Heart left ventricle (tissue), 16 donors: ENCODE results near the gene ZNF672. TPM values are rescaled to one million over a fixed set of nuclear protein-coding genes. Genes with fewer than 3 reads are reported as not detected.

Experiments used
- ATAC-seq, 4 donors: fragments of 200-7000 bp; cut with Tn5 transposase; one replicate each; pipeline ENCODE4 v1.9.1; 2020 to 2022; ENCODE audit warnings: moderate library complexity in 4 of 4, mild to moderate bottlenecking in 3 of 4, moderate number of reproducible peaks in 1 of 4
- DNase-seq, 5 donors: peaks; one replicate each; pipeline ENCODE4 v3.0.0-alpha.2; 2020
- H3K27ac ChIP-seq, 12 donors: fragments of 200-600 bp; sonication (generic) in 4 of 12; one replicate each; pipeline versions ENCODE4 v1.5.0 to v1.8.0; 2016 to 2022; ENCODE audit warnings: mild to moderate bottlenecking in 2 of 12
- H3K27me3 ChIP-seq, 9 donors: fragments of 200-600 bp; sonication (generic) in 2 of 9; one replicate each; pipeline versions ENCODE4 v1.5.1 to v1.8.0; 2016 to 2022; ENCODE audit warnings: mild to moderate bottlenecking in 3 of 9
- H3K36me3 ChIP-seq, 9 donors: fragments of 200-600 bp; sonication (generic) in 2 of 9; one replicate each; pipeline versions ENCODE4 v1.5.0 to v1.8.0; 2018 to 2022; ENCODE audit warnings: mild to moderate bottlenecking in 2 of 9
- H3K4me1 ChIP-seq, 12 donors: fragments of 200-600 bp; sonication (generic) in 4 of 12; one replicate each; pipeline versions ENCODE4 v1.5.0 to v1.8.0; 2016 to 2022; ENCODE audit warnings: mild to moderate bottlenecking in 3 of 12
- H3K4me3 ChIP-seq, 12 donors: fragments of 200-600 bp; sonication (generic) in 4 of 12; one replicate each; pipeline versions ENCODE4 v1.5.0 to v1.8.0; 2017 to 2022; ENCODE audit warnings: mild to moderate bottlenecking in 9 of 12, moderate library complexity in 4 of 12
- H3K9me3 ChIP-seq, 12 donors: fragments of 200-600 bp; sonication (generic) in 4 of 12; one replicate each; pipeline versions ENCODE4 v1.5.0 to v1.8.0; 2016 to 2022; ENCODE audit warnings: mild to moderate bottlenecking in 1 of 12
- POLR2A ChIP-seq, 2 donors: fragments of 450-650 bp; IDR thresholded peaks; one replicate each; pipeline ENCODE4 v1.6.1; 2017; ENCODE audit warnings: antibody characterized with exemption in 2 of 2, mild to moderate bottlenecking in 2 of 2, moderate library complexity in 2 of 2
- WGBS, 4 donors: extraction: QIAGEN DNeasy Blood & Tissue Kit in 2 of 4; methylation state at CpG; one replicate each; pipeline versions ENCODE4 v1.1.5 to v1.1.7; 2013 to 2018; 5-methylcytosine and 5-hydroxymethylcytosine counted together
- intact Hi-C, 10 donors: fragments of 100-400 bp; cut with DNase I; formaldehyde crosslinking; loops; one replicate each; pipeline versions ENCODE4 v1.11.1 to v1.14.2; 2022
- polyA plus RNA-seq, 2 donors: library from polyadenylated mRNA; stranded (reverse); fragments of 200-250 nt; gene quantifications; one replicate each; pipeline ENCODE4 v1.2.3, GENCODE V29; 2013
- total RNA-seq, 9 donors: library from RNA; depleted of rRNA in 2 of 9; stranded (reverse); fragments of >200 nt in 2 of 9; fragmentation: NEBNext Ultra II Directional in 3 of 9; extraction: Animal tissue kit (Norgen Biotek cat#: 25700) in 3 of 9; gene quantifications; one replicate each; pipeline versions ENCODE4 v1.1.0 to v1.2.4, GENCODE V29; 2016 to 2023
- TF ChIP-seq, protein P1 (sequence below), 12 donors: fragments of 200-600 bp; sonication (generic) in 4 of 12; IDR thresholded peaks; one replicate each; pipeline versions ENCODE4 v1.5.0 to v1.8.0; 2018 to 2022; ENCODE audit warnings: antibody characterized with exemption in 12 of 12, mild to moderate bottlenecking in 5 of 12
- donor health status: ischemic (EF 13 %, LVEDD 7.1; RV severe dilation, severe dysfunction).
- donor health status: healthy with polysubstance abuse.
- donor health status: DM: no; HTN: yes; CAD: no.
- donor health status: DM: no; HTN: no; CAD: no.
- donor health status: ischemic (EF 25% LVEDD 6.9; RV normal size, moderate dysfunction).
- donor health status: ischemic (EF 25% LVEDD 5.7; RV mildly dilated, moderate dysfunction).
- donor health status: healthy.
- donor health status: DM: yes; HTN: yes; CAD: no.
- donor health status: ischemic (EF 35%, LVEDD 5.7; RV mildly dilated, moderate dysfunction).
- donor health status: nonischemic (EF 11% LVEDD 7.7; RV severe dilation, severe dysfunction).
- donor health status: DM: yes; HTN: yes; CAD: no.
- donor health status: PGD.
- donor health status: ischemic (EF 29% LVEDD 5.4; RV normal size, mild dysfunction).
- donor health status: nonischemic (EF 23%, LVEDD 6.1; RV moderate dilation, normal function).

Gene ZNF672
- total and polyA plus RNA-seq, 11 donors: 20.5 to 63.8 (median 37.8) TPM

DNA sequence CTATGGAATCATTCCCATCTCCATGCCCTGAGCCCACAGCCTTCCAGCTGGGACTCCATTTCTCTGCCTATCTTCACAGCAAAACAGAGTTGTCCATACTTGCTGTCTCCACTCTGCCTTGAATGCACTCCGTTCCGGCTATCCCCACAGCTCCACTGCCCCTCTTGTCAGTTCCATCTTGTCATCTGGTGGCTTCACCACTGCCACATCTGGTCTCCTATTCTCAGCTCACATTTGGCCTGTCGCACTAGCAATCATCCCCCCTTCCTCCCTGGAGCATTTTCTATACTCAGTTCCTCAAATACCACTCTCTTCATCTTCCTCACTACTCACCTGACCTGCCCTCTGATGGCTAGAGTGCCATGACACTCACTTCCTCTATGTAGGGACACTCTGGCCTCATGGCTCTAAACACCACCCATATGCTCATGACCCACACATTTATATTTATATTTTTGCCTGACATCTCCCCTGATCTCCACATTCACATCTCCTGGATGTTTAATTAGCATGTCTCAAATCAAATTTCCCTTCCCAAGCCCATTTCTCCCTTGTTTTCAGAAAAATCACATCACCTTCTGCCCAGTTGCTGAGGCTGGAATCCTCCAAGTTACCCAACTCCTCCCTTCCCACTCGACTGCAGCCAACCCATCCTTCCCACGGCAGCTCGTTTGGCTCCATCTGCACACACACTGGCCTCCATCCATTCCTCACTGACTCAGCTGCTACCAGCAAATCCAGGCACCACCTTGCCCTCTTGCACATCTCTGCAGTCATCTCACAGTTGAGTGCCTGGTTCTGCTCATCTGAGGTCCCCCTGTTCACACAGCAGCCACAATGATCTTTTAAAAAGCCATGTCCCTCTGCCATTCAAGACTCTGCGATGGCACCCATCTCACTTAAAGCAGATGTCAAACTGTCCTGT, 14.7 kb downstream of the ZNF672 start:
- no peak for DNase-seq
- TF ChIP-seq, protein P1, sequence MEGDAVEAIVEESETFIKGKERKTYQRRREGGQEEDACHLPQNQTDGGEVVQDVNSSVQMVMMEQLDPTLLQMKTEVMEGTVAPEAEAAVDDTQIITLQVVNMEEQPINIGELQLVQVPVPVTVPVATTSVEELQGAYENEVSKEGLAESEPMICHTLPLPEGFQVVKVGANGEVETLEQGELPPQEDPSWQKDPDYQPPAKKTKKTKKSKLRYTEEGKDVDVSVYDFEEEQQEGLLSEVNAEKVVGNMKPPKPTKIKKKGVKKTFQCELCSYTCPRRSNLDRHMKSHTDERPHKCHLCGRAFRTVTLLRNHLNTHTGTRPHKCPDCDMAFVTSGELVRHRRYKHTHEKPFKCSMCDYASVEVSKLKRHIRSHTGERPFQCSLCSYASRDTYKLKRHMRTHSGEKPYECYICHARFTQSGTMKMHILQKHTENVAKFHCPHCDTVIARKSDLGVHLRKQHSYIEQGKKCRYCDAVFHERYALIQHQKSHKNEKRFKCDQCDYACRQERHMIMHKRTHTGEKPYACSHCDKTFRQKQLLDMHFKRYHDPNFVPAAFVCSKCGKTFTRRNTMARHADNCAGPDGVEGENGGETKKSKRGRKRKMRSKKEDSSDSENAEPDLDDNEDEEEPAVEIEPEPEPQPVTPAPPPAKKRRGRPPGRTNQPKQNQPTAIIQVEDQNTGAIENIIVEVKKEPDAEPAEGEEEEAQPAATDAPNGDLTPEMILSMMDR (IDR thresholded peaks at IDR 0.05): no peak
- no peak for TF ChIP-seq POLR2A (IDR thresholded peaks at IDR 0.05)
- ATAC-seq: no peak
- intact Hi-C loops: no loop called here
- Histone ChIP-seq H3K27me3 (no peaks in the 10 kb centered on the region), H3K9me3 (no peaks in the 10 kb centered on the region), H3K4me1 (peaks cover 0 to 25% (median 5%) of the 10 kb centered on the region in 12 donors), H3K4me3 (no peak overlapping the region), H3K27ac (no peak overlapping the region), H3K36me3 (peaks cover 2 to 59% (median 41%) of the 10 kb centered on the region in 9 donors)
- 76 to 88% (median 83%) methylated on average over 7 of the region's 7 CpGs for WGBS, 4 donors

DNA sequence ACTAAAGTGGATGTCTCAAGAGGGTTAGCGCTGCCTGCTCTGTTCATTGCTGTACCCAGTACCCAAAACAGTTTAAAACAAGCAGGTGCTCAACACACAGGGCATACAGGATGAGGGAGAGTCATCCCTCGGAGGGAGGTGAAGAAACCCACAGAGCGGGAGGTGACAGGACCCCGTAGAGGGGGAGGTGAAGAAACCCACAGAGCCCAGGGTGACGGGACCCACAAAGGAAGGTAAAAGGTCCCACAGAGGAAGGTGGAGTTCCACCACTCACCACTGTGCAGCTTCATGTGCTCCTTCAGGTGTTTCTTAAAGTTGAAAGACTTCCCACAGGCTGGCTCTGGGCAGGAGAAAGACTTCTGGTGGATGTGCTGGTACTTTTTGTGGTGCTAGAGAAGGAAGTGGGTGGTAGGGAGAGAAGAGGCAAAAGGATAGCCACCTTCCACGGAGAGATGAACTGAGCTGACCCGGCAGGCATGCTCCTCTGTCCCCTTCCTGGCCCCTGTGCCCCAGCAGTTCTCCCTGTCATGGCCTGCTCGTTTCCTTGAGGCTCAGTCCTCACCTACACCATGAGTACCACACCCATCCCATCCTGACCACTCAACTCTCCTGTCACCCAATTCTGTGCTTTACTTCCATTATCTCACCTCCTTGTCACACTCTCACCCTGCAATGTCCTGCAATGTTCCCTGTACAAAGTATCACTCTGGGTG, 15.8 kb downstream of the ZNF672 start:
- Histone ChIP-seq H3K4me1 (peaks cover 0 to 35% (median 11%) of the 10 kb centered on the region in 12 donors), H3K36me3 (peaks cover 0 to 48% (median 30%) of the 10 kb centered on the region in 9 donors), H3K27ac (no peak overlapping the region), H3K27me3 (no peaks in the 10 kb centered on the region), H3K4me3 (no peak overlapping the region), H3K9me3 (no peaks in the 10 kb centered on the region)
- DNase-seq (no peak), ATAC-seq (no peak)
- TF ChIP-seq, protein P1 (IDR thresholded peaks at IDR 0.05): no peak
- no peak for TF ChIP-seq POLR2A (IDR thresholded peaks at IDR 0.05)
- 83 to 92% (median 91%) methylated on average over 8 of the region's 8 CpGs for WGBS, 4 donors
- intact Hi-C loops: loop anchor here in 1 of 10 donors (1.0 kb wide), 1 partner anchor 12 kb away; no protein-coding TSS in a partner anchor

DNA sequence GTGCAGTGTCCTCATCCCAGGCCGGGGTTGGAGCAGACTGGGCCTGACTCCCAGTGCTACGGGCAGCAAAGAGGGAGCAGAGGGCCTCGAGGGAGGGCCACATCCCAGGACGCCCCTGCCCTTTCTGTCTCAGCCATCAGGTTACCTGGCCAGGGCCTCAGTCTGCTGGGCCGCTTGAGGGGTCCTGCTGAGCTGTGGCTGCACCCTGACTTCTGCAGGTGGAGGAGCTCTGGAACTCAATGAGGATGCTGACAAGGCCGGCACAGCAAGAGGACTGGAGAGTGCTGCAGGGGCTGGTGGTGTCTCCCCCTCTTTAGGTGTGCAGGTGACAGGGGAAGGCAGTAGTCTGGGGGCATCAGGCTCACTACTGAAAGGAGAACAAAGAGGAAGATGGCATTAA, 17.6 kb downstream of the ZNF672 start:
- 88 to 96% (median 90%) methylated on average over 4 to 6 of the region's 6 CpGs for WGBS, 4 donors
- ATAC-seq (no peak), DNase-seq (no peak)
- Histone ChIP-seq H3K27ac (no peak overlapping the region), H3K4me1 (peaks cover 0 to 42% (median 18%) of the 10 kb centered on the region in 12 donors), H3K4me3 (no peak overlapping the region), H3K9me3 (no peaks in the 10 kb centered on the region), H3K36me3 (peaks cover 0 to 31% (median 13%) of the 10 kb centered on the region in 9 donors), H3K27me3 (no peaks in the 10 kb centered on the region)
- intact Hi-C loops: no loop called here
- TF ChIP-seq, protein P1 (IDR thresholded peaks at IDR 0.05): no peak
- TF ChIP-seq POLR2A (IDR thresholded peaks at IDR 0.05): no peak

DNA sequence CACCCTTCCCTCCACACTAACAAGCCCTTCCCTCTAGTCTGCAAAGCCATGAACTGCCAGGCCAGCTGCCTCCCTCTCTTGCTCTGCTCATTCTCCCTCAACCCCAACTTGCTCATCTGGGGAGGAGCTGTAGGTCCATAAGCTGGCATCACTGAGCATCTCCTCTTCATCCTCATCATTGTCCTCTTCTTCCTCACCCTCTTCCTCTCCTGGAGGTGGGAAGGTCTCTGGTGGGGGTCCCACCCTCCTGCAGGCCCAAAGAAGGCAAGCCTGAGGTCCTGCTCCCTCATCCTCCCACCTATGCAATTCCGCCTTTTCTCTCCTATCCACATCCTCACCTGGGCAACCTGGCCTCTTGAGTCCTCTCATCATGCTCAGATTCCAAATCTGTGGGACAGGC, 18.2 kb downstream of the ZNF672 start:
- no peaks in the 10 kb centered on the region for H3K9me3 ChIP-seq
- intact Hi-C loops: loop anchor here in 2 of 10 donors (2.0 kb wide), 2 partner anchors 13 to 17 kb away; partner anchors contain the start of gene ZNF672 (in 1 of the 2)
- 77 to 100% (median 90%) methylated on average over 1 of the region's 1 CpG for WGBS, 4 donors

More for the DNA sequence above, 18.2 kb downstream of the ZNF672 start:
- no peak for TF ChIP-seq POLR2A (IDR thresholded peaks at IDR 0.05)
- TF ChIP-seq, protein P1 (IDR thresholded peaks at IDR 0.05): no peak
- H3K36me3 ChIP-seq: peaks cover 0 to 25% (median 7%) of the 10 kb centered on the region in 9 donors
- ATAC-seq (no peak), DNase-seq (no peak)
- H3K27ac ChIP-seq: no peak overlapping the region
- no peaks in the 10 kb centered on the region for H3K27me3 ChIP-seq
- peaks cover 0 to 42% (median 18%) of the 10 kb centered on the region in 12 donors for H3K4me1 ChIP-seq
- H3K4me3 ChIP-seq: no peak overlapping the region
